A549 treated with AZD9567 at 1 μM for 4 hours (cell line): ENCODE results near the gene SOX21. TPM values are rescaled to one million over a fixed set of nuclear protein-coding genes. Genes with fewer than 3 reads are reported as not detected.

Experiments
- total RNA-seq: library from RNA; stranded (reverse); fragments of 200-300 nt; extraction: Qiagen RNA extraction; gene quantifications from 5 replicates; pipeline ENCODE4 v1.2.3, GENCODE V29; 2022; ENCODE audit not compliant: insufficient read depth

The SOX21 gene
- 0.36 to 0.46 TPM (median 0.43 TPM) in 4 of 5 replicates, not detected in the other for total RNA-seq

GRCh38 chr13:94712287-94712811 lies at the start of gene SOX21:
SOX21 (minus strand) TSS chr13:94712545; CDS start chr13:94712049, 496 bp downstream.

Other genes with a start within 250 kb of the SOX21 start
- gene DCT, start 232.9 kb downstream of the SOX21 start, total RNA-seq = 0.07 TPM in 1 of 5 replicates, not detected in the others
- 6.4 to 9.8 TPM (median 8.8 TPM) in 5 replicates for gene TGDS, start 116.4 kb downstream of the SOX21 start, total RNA-seq
- gene GPR180, start 110.7 kb downstream of the SOX21 start, total RNA-seq = 2.8 to 4.1 TPM (median 3.6 TPM) in 5 replicates